Activated CD4-positive, alpha-beta T cell treated with anti-CD3 and anti-CD28 coated beads, Interleukin-2, Interleukin-4, amounts not matched to agents 100 ng/mL and 50 ng/mL, durations not matched to agents 16 hours and 8 hours (primary cell): ENCODE results near the gene B3GNT2.
"Not testable (repeated sequence)": the region's sequence is repeated elsewhere in the genome, so short reads cannot be mapped to it uniquely, and the experiment has no call there.

Source experiments
- DNase-seq: peaks from one replicate; pipeline ENCODE4 v3.0.0-alpha.2; 2020; ENCODE audit warnings: low spot score

Gene B3GNT2

GRCh38 chr2:62195421-62196277 lies at the start of gene B3GNT2:
Gene B3GNT2 (plus strand): TSS chr2:62196115. CDS start chr2:62222221, 26,106 bp downstream.
- DNase-seq: peak; percentile 80

- not testable (repeated sequence) for DNase-seq
Observed at GRCh38 chr2:62146790-62147189, 49.1 kb upstream of the B3GNT2 start.

GRCh38 chr2:62147610-62148301 lies 48.2 kb upstream of the B3GNT2 start:
- DNase-seq: no peak

- peak; percentile 24 for DNase-seq
Observed at GRCh38 chr2:62149708-62150107, 46.2 kb upstream of the B3GNT2 start.

GRCh38 chr2:62150597-62151305 lies 45.2 kb upstream of the B3GNT2 start:
- no peak for DNase-seq

- DNase-seq: no peak
Observed at GRCh38 chr2:62151306-62151638, 44.6 kb upstream of the B3GNT2 start.

GRCh38 chr2:62152000-62152399 lies 43.9 kb upstream of the B3GNT2 start:
- no peak for DNase-seq

- no peak for DNase-seq
Observed at GRCh38 chr2:62156861-62157496, 38.9 kb upstream of the B3GNT2 start.

GRCh38 chr2:62158444-62159121 lies 37.3 kb upstream of the B3GNT2 start:
- no peak for DNase-seq

GRCh38 chr2:62160691-62161090 lies 35.2 kb upstream of the B3GNT2 start:
- DNase-seq: not testable (repeated sequence)

- no peak for DNase-seq
Observed at GRCh38 chr2:62163106-62163831, 32.6 kb upstream of the B3GNT2 start.

- DNase-seq: no peak
Observed at GRCh38 chr2:62163834-62164233, 32.1 kb upstream of the B3GNT2 start.

- DNase-seq: no peak
Observed at GRCh38 chr2:62175728-62176127, 20.2 kb upstream of the B3GNT2 start.

- no peak for DNase-seq
Observed at GRCh38 chr2:62176801-62177200, 19.1 kb upstream of the B3GNT2 start.

- no peak for DNase-seq
Observed at GRCh38 chr2:62177392-62178049, 18.4 kb upstream of the B3GNT2 start.

- no peak for DNase-seq
Observed at GRCh38 chr2:62178741-62179271, 17.1 kb upstream of the B3GNT2 start.

- no peak for DNase-seq
Observed at GRCh38 chr2:62180975-62181374, 14.9 kb upstream of the B3GNT2 start.

GRCh38 chr2:62181843-62182242 lies 14.1 kb upstream of the B3GNT2 start:
- DNase-seq: no peak

- DNase-seq: no peak
Observed at GRCh38 chr2:62184512-62185230, 11.2 kb upstream of the B3GNT2 start.
